NCI-H1105 (cell line): ENCODE data around the gene TMEM207.

ENCODE experiments used
- DNase-seq: peaks from one replicate; lab custom pipeline; 2025; lab: John Stamatoyannopoulos, UW

TMEM207 gene

GRCh38 chr3:190444006-190444405 lies 5.7 kb downstream of the TMEM207 start:
- DNase-seq, result no peak

DNA sequence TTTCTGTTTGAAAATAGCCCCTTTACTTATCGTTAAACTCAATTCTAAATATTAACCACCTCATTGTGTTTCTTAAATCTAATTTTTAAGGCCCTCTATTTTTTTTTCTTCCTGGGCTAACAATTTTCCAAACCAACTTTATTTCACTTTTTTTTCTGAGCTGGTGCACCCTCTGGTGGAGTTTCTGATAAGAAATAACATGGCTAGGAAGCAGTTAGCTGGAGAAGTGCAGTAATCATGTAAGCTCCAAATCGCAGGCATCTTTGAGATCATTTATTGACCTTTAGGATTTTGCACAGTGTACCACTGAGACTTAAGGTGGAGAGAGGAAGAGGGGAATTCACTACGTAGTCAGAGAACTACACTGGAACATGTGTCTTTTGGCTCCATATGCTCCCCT lies 6.4 kb downstream of the TMEM207 start:
- DNase-seq, result no peak

GRCh38 chr3:190442240-190442639 lies 7.5 kb downstream of the TMEM207 start:
- DNase-seq, result no peak

DNA sequence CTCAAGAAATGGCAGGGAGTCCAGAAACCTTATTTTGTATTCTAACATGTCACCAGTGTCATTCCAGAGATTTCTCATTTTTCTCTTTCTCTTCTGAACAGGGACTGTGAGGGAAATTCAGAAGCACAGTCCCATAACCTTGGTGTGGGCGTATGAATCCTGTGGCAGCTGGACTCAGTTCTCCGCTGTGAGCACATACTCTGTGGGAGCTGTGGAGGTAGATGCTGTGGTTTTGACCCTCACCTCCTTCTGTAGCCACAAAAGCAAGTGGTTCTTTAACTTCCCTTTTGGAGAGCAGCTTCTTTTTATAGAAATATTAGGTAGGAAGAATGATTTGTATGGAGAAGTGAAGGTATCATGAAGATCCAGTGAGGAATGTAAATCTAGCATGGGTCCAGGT lies 13.4 kb downstream of the TMEM207 start:
- DNase-seq, result no peak

- no peak for DNase-seq
Observed at GRCh38 chr3:190435618-190436017, 14.1 kb downstream of the TMEM207 start.

GRCh38 chr3:190433626-190434025 lies 16.1 kb downstream of the TMEM207 start:
- DNase-seq, result no peak

- DNase-seq, result no peak
Observed at GRCh38 chr3:190432216-190432615, 17.5 kb downstream of the TMEM207 start.

- no peak for DNase-seq
Observed at GRCh38 chr3:190430906-190431305, 18.8 kb downstream of the TMEM207 start.

DNA sequence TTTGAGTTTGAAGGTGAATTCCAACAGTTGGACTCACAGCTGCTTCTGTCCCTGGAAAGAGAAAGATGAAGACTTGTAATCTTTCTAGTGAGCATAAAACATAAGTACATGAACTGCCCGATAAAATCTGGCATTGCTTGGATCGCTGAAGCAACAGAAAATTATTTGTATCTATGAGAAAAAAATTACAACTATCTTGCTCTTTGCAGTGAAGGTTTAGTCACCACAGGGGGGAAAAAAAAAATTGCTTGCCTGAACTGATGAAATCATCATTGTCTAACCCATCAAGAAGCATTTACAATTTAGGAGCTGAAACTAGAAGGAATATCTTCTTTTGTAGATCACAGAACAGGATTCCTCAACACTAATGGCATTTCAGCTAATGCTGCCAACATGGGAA lies 20.0 kb downstream of the TMEM207 start:
- DNase-seq, result no peak

DNA sequence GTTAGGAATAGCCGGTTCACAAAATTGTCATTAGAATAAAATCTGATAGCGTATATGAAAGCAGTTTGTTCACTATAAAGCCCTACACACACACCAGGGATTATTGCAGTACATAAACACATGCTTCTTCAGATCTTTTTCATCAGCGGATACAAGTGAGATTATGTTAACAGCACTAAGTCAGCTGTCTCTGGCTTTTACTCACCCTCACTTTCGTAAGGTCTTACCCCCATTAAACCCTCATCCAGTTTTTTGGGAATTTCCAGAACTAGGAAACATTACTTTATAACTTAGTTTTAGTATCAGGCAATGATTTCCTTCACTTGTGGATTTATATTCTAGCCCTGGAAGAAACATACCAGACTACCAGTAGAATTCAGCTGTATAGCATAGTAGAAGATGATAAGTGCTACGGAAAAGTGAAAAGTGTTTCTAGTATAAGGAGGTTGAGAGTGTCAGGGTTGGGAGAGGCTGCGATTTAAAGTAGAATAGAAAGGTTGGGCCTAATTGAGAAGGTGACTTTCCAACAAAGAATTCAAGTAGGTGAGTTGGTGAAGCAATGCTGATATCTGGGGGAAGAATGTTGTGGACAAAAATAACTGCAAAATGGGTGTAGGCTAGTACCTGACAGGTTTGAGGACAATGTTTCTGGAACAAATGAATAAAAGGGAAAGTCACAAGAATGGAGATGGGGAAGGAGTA lies 22.7 kb downstream of the TMEM207 start:
- DNase-seq, result no peak

DNA sequence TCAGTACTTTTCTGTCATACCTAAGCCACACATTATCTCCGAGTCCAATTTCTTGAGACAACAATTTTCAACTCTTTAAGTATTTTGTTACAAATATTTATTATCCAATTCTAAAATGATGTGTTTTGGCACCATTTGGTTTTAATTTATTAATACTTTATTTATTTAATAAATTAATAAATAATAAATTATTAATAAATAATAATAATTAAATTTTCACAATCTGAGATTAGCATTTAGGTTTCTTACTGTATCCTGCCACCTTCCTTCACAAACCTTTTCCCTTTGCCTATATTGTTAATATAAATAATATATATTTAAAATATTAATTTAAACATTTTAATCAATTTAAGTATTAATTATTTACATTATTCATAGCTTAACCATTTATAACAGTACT lies 23.9 kb downstream of the TMEM207 start:
- no peak for DNase-seq

DNA sequence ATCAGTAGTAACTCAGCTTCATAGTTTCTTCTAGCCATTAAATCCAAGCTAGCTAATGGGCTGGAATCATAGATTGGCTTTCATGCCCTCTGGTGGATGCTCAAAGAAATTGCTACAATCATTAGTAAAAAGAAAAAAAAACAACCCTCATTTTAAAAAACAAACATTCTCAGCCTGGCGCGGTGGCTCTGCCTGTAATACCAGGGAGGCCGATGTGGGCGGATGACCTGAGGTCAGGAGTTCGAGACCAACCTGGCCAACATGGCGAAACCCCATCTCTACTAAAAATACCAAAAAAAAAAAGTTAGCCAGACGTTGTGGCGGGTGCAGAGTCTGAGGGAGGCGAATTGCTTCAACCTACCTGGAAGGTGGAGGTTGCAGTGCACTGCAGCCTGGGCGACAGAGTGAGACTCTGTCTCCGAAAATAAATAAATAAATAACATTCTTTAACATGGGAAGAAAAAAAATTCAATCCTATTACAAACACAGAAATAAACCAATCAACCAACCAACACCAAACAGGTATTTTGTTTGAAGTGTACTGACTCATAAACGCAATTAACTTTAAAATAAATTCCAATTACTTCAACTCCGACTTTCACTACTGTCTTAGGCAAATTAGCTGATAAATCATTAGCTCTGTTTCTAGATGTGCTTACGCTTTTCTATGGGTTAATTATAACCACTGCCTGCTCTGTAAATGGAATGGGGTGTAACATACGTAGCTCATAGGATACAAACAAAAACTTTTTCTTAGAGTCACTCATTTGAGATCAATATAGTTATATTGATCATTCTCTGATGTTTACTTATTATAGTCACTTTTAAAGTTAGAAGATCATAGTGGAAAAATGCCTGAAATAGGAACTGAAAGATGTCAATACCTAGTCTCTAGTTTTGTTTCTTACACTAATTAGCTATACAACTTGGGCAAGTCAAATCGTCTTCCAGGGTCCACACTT lies 24.9 kb downstream of the TMEM207 start:
- DNase-seq, result peak; percentile 69

GRCh38 chr3:190424108-190424477 lies 25.6 kb downstream of the TMEM207 start:
- no peak for DNase-seq

DNA sequence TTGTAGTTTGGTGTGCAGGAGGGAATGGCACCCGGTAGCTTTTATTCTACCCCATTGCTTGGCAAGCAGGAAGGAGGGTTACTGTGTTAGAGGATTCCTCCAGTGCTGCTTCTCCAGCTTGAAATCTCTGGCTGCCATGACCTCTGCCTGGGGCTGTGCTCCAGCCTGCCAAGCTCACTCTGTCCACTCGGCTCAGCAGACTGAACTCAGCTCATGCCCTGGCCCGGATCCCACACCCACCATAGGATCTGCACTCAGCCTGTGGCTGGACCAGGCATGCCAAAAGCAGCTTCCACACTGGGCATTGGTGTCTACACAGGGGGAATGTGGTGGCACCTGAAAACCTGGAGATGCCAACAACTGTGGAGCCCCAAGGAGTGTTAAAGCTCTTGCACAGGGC lies 35.4 kb downstream of the TMEM207 start:
- no peak for DNase-seq

- no peak for DNase-seq
Observed at GRCh38 chr3:190404715-190405114, 45.0 kb downstream of the TMEM207 start.

DNA sequence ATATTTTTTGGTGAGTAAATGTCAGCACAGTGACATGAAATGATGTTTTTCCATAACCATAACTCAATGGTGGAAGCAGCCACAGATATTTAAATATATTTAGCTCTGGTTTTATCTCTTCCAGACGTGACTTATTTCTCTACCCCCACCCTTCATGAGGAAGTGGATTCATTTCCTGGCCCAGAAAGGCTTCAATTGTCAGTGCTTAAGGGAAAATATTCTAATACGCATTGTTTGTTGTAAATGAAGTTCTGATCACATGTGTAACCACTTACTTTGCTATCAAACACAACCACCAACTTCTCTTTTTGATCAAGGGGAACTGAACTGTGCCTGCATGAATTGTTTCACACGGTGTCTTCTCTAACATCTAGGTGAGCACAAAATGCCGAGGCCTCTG lies 47.7 kb downstream of the TMEM207 start:
- no peak for DNase-seq

DNA sequence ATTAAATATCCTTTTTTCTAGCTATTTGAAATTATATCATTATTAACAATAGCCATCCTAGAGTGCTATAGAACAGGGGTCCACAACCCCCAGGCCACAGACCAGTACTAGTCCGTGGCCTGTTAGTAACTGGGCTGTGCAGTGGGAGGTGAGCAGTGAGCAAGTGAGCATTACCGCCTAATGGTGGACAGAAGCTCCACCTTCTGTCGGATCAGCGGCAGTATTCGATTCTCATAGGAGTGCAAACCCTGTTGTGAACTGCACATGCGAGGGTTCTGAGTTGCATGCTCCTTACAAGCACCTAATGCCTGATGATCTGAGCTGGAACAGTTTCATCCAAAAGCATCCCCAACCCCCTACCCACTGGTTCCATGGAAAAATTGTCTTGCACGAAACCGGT lies 50.0 kb downstream of the TMEM207 start:
- DNase-seq, result no peak

- DNase-seq, result no peak
Observed at GRCh38 chr3:190397889-190398288, 51.8 kb downstream of the TMEM207 start.

- no peak for DNase-seq
Observed at GRCh38 chr3:190396001-190396400, 53.7 kb downstream of the TMEM207 start.

GRCh38 chr3:190388703-190389102 lies 61.0 kb downstream of the TMEM207 start:
- no peak for DNase-seq

GRCh38 chr3:190387578-190388213 lies 62.0 kb downstream of the TMEM207 start, which contains the start of gene CLDN16:
Gene CLDN16, plus strand, starts transcription at chr3:190388163. Its CDS starts 167 bp downstream, at chr3:190388330.
- no peak for DNase-seq
